GM19467 (cell line): ENCODE measurements around the gene GNAL.
A peak's percentile ranks its signal among the peaks of the same experiment; 100 is the strongest.
"Not testable (repeated sequence)": the region's sequence is repeated elsewhere in the genome, so short reads cannot be mapped to it uniquely, and the experiment has no call there.

Experiments
- ATAC-seq: cut with Tn5 transposase; IDR thresholded peaks from one replicate; pipeline ENCODE4 v1.9.1; 2021; ENCODE audit warnings: mild to moderate bottlenecking, moderate library complexity; ENCODE audit not compliant: unreplicated experiment

Gene GNAL

DNA sequence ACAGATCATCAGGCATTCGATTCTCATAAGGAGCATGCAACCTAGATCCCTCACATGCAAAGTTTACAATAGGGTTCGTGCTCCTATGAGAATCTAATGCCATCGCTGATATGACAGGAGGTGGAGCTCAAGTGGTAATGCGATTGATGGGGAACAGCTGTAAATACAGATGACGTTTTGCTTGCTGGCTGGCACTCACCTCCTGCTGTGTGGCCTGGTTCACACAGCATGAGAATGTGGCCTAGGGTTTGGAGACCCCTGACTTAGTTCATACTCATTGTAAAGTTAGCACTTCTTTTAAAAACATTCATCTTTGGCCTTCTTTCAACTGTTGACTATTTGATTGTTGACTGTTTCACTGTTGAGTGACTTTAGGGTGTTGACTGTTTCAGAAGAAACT lies 153.5 kb downstream of the GNAL start:
- ATAC-seq = no peak

DNA sequence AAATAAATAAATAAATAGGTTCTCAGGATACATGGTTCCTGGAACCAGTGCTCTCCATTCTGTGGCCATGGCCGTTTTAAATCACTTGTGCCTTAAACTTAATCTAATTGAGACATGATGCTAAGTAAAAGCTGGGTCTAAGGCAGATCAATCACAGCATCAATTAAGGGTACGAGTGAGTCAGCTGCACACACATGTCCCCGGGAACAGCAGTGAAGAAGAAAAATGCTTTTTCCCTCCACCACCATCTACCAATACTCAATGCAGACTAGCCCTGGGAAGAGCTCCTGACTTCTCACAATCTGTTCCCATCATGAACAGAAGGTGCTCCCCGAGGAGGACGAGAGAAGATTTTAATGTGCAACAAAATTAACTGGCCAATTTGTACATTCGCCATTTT lies 155.4 kb downstream of the GNAL start:
- no peak for ATAC-seq

DNA sequence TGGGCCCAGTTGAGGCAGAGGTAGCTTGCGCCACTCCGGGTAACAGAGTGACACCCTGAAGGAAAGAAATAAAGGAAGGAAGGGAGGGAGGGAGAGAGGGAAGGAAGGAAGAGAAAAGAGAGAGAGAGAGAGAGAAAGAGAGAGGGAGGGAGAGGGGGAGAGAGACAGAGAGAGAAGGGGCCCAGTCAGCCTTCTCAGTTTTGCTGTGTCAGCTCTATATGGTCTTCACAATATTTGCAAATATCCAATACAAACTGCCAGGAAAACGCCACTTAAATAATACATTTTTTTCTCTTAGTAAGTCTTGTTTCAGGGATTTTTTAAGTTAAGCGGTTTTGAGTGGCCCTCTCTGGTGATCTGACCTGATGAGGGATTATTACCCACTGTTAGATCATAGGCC lies 156.6 kb downstream of the GNAL start:
- no peak for ATAC-seq

DNA sequence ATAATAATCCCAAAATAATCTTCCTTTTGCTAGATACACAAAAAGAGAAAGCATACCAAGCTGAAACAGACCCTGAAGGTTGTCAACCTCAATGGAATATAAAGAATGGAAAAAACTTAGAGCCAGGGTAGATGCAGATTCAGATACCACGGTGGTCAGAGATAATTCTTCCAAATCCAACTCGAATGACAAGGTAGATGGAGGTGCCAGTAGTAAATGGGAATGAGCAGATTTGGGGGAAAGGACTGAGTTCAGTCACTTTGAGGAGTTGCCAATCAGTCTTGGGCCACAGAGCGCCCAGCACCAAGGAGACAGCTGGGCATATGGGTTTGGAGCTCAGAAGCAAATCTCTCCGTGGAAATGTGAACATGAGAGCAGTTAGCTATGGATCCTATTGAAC lies 158.7 kb downstream of the GNAL start:
- ATAC-seq = no peak

DNA sequence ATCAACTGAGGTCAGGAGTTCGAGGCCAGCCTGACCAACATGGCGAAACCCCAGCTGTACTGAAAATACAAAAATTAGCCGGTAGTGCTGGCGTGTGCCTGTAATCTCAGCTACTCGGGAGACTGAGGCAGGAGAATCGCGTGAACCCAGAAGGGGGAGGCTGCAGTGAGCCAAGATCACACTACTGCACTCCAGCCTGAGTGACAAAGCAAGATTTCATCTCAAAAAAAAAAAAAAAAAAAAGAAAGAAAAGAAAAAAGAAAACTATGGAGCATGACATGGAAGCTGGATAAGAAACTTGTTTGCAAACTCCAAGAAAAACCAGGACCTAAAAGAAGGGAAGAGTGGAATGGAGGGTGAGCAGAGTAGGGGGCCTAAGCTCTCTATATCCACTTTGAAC lies 160.2 kb downstream of the GNAL start:
- no peak for ATAC-seq

DNA sequence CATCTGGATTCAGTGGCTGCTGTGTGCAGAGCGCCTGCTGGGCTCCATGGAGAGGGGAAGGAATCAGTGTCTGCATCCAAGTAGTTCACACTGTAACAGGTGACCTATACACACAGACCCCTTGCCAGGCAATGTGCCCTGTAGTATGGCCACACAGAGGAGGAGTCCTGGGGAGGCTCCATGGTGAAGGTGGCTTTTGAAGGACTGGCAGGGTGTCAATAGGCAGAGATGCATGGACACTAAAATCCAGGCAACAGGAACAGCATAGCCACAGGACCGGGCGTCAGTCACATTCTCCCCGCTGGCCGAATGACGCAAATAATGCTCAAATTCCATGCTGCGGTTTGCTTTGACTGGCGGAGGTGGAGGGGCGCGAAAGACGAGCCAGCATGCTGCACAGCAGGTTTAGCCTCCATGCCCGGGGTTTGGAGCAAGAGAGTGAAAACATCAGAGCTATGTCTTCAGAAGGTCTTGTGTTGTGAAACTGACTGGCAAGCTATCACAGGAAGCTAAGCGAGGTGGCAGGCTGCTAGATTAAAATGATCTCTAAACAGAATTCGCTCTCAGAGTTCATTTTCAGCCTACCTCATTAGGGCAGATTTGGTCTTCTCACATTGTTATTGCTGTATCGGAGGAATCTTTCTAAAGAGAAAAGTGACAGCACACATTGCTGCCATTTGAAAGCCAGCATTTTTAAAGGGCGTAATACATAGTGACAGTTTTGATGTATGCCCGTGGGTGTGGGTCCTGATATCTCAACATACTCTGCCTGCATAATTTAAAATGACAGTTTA lies 161.0 kb downstream of the GNAL start:
- no peak for ATAC-seq

DNA sequence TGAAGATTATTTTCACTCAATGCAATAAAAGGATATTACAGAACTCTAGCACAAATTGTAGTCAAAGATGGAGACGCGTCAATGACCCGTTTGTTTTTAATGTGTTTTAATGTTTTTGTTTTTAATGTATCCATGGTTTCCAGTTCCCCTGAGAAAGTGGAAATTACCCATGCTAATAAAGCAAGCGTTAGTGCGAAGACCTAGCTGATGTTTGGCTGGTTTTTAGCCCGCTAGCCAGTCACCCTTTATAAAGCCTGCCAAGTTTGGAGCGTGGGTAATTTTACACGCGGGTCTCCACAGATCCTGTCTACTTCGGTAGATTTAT lies 161.7 kb downstream of the GNAL start:
- peak; percentile 22 for ATAC-seq

DNA sequence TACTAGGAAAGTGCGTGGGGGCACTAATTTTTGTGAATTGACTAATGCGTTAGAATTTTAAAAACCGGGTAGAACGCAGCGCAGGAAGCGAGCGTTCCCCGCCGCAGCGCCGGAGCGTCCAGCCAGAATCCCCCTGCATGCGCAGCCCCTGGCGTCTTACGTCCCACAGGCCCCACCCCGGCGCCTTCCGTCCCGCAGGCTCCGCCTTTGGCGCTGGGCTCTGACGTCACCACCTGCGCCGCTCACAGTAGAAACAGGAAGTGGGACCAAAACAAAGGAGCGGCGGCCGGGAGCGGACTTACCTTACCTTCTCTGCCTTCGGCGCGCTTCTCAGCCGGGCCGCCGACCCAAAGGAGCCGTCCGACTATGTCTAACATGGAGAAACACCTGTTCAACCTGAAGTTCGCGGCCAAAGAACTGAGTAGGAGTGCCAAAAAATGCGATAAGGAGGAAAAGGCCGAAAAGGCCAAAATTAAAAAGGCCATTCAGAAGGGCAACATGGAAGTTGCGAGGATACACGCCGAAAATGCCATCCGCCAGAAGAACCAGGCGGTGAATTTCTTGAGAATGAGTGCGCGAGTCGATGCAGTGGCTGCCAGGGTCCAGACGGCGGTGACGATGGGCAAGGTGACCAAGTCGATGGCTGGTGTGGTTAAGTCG lies 162.2 kb downstream of the GNAL start, which contains the start of gene CHMP1B:
TSS of gene CHMP1B (plus strand) at position 268 of the 660 bp plus-strand sequence. CDS start at position 367, 99 bp downstream.
- ATAC-seq = peak; percentile 94

DNA sequence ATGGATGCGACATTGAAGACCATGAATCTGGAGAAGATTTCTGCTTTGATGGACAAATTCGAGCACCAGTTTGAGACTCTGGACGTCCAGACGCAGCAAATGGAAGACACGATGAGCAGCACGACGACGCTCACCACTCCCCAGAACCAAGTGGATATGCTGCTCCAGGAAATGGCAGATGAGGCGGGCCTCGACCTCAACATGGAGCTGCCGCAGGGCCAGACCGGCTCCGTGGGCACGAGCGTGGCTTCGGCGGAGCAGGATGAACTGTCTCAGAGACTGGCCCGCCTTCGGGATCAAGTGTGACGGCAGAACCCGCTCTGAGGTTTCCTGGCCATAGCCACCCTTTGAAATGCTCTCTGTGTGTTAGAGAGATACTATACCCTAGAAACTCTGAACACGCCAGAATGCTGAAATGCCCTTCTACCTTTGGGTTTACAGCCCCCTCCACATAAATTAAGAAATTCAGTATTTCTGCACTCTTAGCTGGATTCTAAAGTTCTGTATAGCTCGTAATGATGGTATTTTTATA lies 162.8 kb downstream of the GNAL start:
- ATAC-seq = no peak

DNA sequence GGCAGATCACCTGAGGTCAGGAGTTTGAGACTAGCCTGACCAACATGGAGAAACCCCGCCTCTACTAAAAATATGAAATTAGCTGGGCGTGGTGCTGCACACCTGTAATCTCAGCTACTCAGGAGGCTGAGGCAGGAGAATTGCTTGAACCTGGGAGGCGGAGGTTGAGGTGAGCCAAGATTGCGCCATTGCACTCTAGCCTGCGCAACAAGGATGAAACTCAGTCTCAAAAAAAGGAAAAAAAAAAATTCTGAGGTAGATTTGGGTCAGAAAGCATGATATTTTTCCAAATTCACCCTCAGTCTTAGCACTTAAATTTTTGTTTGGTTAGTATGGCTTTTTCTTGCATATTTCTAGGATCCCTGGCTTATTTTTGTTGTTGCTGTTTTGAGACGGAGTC lies 165.5 kb downstream of the GNAL start:
- ATAC-seq = not testable (repeated sequence)

DNA sequence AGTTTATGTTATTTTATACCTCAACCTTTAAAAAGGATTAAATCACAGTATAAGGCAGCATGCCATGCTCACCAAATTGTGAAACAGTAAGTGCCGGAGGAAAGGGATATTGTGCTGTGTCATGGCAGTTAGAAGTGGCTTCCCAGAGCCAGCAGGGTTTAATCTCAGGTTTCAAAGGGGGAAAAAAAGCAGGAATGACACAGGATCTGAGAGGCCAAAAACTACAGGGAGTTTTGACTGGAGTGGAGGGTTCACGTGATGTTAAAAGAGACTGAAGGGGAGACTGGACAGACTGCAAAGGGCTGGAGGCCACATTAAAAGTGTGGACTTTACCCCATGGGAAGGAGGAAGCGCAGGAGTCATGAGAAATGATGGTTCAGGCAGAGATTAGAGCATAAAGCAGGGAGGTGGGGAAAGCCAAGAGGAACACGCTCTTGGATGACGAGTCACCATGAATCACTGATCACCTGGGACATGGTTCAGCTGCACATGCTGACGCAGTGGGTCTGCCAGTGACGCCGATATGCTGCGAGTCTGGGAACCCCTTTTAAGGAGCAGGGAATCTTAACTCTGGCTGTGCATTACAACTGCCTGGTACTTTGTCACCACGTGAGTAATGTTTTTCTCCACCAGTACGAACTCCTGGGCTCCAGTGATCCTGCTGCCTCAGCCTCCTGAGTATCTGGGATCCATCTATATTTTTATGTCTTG lies 168.3 kb downstream of the GNAL start:
- no peak for ATAC-seq

DNA sequence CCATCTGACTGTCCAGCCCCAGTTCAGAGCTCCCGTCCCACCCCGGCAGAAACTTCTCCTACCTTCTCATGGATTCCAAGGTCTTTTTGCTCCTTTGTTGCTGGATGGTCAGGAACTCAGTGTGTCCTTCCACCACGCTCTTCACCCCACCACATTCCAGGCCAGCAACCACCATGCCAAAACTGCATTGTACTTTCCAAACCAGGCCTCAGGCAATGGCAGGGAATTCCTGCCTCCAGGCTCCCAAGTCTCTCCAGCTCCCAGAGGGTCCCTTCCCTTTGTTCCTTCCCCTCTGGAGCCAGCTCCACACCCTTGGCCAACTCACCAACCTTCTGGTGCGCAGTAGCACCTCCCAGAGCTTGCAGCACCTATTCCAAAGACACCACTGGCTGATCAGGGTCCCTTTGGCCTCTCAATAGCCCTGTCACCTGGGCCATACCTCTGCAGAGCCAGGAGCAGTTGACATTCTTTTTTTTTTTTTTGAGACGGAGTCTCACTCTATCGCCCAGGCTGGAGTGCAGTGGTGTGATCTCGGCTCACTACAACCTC lies 170.3 kb downstream of the GNAL start:
- no peak for ATAC-seq

DNA sequence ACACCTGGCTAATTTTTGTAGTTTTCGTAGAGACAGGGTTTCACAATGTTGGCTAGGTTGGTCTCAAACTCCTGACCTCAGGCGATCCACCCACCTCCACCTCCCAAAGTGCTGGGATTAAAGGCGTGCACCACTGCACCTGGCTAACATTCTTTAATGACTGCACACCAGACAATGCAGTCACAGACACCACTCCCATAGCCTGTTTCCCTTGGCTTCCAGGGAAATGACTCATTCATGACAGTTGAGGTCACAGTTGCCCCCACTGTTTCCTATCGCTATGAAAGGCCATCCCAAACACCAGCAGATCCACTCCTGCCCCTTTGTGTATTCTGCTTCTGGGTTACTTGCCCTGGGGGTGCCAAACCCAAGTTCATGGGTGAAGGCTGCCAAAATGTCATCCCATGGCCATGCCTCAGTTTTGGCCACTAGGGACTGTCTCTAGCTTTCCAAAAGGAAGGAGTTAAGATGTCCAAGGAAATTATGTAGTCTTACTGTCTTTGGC lies 170.9 kb downstream of the GNAL start:
- no peak for ATAC-seq

DNA sequence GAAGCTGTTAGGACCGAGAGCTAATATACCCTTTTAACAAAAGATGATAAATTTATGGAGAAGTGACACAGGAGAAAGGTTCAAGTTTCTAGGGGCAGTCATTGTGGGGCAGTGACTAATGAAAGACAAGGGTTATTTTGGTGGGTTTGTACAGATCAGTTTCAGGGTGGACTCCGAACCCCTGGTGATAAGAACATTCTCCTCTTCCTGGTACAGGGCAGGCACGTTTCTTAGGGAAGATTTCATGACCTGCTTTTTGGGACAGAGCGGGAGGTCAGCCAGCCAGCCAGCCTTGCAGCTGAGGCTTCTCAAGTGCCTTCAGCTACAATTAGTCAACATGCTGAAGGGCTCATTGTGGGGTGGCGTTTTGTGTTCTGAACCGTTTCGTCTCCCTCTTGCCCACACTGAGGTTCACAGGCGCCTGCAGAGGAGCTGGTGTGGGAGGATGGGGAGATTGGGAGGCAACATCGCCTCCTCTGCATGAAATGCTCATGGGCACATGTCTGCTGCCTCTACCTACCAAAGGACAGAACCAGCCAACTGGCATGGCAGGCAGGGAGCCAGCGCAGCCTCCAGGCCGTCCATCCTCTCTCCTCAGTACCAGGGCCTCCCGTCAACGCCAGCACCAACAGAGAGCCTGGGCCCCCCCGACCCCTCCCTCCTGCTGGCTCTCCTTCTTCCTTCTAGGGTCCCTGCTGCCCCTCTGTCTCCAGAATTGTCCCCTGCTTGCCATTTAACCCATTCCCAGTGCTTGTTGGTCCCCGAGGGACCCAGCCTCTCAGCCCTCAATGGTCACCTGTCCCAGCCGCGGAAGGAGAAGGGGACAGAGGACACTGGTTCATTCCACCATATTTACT lies 171.8 kb downstream of the GNAL start:
- no peak for ATAC-seq

DNA sequence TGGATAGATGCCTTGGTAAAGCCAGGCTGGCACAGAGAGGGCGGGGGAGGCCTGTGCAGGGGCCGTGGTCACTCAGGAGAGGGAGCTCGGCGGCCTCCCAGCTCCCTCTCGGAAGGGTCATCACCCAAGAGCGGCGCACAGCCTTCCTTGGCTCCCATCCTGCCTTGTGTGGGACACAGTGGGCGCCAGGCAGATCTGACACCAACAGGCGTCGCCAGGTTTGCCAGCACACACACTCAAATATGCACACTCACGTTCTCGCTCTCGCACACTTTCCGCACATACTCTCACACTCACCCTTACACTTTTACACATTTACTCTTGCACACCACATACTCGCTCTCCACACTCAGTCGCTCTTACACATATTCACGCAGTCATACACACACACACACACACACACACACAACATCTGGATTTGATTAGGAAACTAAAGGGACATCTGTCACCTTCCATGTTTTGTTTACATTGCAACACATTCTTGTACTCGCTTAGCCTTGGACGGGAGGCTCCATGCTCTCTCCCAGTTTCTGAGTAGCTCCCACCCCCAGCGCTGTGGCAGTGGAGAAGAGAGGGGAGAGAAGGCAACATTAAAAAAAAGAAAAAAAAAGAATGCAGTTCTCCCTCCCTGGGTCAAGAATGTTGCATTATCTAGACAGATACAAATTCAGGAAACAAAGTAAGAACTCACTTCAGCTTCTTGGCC lies 172.7 kb downstream of the GNAL start:
- ATAC-seq = no peak

DNA sequence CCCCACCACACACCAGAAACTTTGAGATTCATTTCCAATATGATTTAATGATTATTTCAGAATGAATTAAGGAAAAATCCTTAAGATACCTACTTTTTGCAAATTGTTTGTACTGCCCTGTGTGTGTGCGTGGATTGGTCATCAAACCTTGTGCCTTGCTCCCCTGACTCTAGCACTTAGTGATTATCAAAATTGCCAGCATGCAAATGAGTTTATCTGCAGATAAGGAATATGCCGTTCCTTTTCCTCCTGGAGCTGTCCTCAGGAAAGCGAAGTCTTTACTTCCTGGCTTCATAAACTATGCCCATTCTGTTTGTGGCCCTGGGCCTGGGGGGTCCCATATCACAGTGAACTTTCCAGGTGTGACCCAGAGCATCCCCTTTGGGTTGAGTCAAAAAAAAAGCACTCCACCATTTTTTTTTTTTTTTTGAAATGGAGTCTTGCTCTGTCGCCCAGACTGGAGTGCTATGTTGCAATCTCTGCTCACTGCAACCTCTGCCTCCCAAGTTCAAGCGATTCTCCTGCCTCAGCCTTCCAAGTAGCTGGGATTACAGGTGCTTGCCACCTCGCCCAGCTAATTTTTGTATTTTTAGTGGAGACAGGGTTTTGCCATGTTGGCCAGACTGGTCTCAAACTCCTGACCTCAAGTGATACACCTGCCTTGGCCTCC lies 173.5 kb downstream of the GNAL start:
- ATAC-seq = no peak

DNA sequence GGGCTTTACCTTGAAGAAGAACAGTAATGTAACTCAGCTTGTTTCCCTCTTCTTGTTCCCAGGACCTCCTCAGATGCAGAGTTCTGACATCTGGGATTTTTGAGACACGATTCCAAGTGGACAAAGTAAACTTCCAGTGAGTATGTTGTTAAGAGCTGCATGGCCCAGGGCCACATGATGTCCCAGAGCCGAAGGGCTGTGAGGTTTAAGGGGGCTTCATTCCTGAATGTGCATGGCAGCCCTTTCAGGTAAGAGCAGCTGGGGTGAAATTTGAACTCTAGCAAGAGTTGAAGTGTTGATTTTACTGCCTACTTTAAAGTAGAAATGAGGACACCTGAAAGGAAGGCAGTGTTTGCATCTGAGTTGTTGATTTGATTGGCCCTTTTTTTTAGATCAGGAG lies 175.4 kb downstream of the GNAL start:
- ATAC-seq = no peak

DNA sequence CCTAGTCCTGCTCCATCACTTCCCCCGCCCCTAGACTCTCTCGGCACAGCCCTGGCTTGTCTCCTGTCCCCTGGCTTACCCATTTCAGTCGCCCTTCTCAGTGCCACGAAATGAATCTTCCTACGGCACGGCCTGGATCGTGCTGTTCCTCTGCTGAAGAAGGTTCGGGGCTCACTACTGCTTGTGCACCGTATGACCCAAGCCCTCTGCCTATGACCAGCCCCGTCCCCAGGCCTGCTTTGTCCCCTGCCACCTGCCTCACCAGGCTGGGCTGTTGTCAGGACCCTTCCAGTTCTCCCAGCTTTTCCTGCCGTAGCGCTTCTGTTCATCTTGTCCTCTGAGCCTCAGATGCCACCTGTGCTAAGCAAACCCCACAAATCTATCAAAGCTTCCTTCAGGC lies 176.0 kb downstream of the GNAL start:
- ATAC-seq = no peak

DNA sequence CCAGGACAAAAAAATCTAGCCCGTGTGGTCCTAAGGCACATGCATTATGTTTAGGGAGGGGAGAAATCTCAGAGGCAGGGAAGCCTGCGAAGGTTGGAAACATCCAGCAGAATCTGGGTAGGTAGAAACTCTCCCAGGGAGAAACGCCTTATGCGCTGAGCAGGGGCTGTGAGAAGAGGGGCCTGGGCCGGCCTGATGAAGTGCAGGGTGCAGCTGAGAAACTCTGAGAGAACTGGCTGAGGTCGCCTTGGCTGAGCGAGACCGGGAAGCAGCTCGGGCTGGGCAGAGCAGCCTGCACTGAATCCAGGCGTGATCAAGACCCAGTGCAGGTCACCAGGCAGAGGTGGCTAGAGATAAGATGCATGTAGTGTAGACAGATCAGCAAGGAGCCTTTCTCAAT lies 177.3 kb downstream of the GNAL start:
- no peak for ATAC-seq
